Suprapubic skin (tissue), 4 donors: ENCODE data around the gene PPP1CA. TPM values are rescaled to one million over a fixed set of nuclear protein-coding genes. Genes with fewer than 3 reads are reported as not detected.
A peak's percentile ranks its signal among the peaks of the same experiment; 100 is the strongest.

Experiments
- DNase-seq, 2 donors: peaks; one replicate each; pipeline ENCODE4 v3.0.0-alpha.2; 2019; ENCODE audit warnings: low spot score in 2 of 2
- H3K27ac ChIP-seq: fragments of 200-600 bp; sonication (generic); one replicate; pipeline ENCODE4 v1.5.1; 2019
- H3K27me3 ChIP-seq: fragments of 200-600 bp; sonication (generic); one replicate; pipeline ENCODE4 v1.5.1; 2019
- H3K36me3 ChIP-seq: fragments of 200-600 bp; sonication (generic); one replicate; pipeline ENCODE4 v1.5.1; 2019
- H3K4me1 ChIP-seq: fragments of 200-600 bp; sonication (generic); one replicate; pipeline ENCODE4 v1.5.1; 2019
- H3K4me3 ChIP-seq: fragments of 200-600 bp; sonication (generic); one replicate; pipeline ENCODE4 v1.5.1; 2019; ENCODE audit warnings: mild to moderate bottlenecking
- H3K9me3 ChIP-seq: fragments of 200-600 bp; sonication (generic); one replicate; pipeline ENCODE4 v1.5.1; 2019
- CTCF ChIP-seq, 2 donors: fragments of 200-600 bp in 1 of 2; fragments of 450-650 bp in 1 of 2; sonication (generic) in 1 of 2; IDR thresholded peaks; one replicate each; pipeline ENCODE4 v1.5.1; 2016 to 2019; ENCODE audit warnings: antibody characterized with exemption in 2 of 2, mild to moderate bottlenecking in 1 of 2, moderate library complexity in 1 of 2
- EP300 ChIP-seq: sonication (generic); formaldehyde crosslinking; IDR thresholded peaks from one replicate; pipeline ENCODE4 v1.6.1; 2017; ENCODE audit warnings: antibody characterized with exemption
- POLR2A ChIP-seq, 2 donors: fragments of 450-650 bp; IDR thresholded peaks; one replicate each; pipeline ENCODE4 v1.6.1; 2017; ENCODE audit warnings: antibody characterized with exemption in 2 of 2, mild to moderate bottlenecking in 2 of 2, moderate library complexity in 2 of 2
- POLR2AphosphoS5 ChIP-seq, 3 donors: sonication (generic); formaldehyde crosslinking; IDR thresholded peaks; one replicate each; pipeline ENCODE4 v1.6.1; 2017; ENCODE audit warnings: antibody characterized with exemption in 3 of 3
- WGBS: methylation state at CpG from one replicate; pipeline ENCODE4 v1.1.5; 2018; 5-methylcytosine and 5-hydroxymethylcytosine counted together
- total RNA-seq, 4 donors: library from RNA; depleted of rRNA; stranded (reverse); fragments of >200 nt; gene quantifications; one replicate each; pipeline ENCODE4 v1.1.0, GENCODE V29; 2016

PPP1CA gene
- total RNA-seq, 4 donors from 2014 or later, result 75.6 to 158 (median 121) TPM

- Histone ChIP-seq H3K4me3 (no peak overlapping the region), H3K9me3 (no peaks in the 10 kb centered on the region), H3K27me3 (peaks cover 5% of the 10 kb centered on the region), H3K4me1 (peaks cover 70% of the 10 kb centered on the region), H3K27ac (peak overlapping the region; percentile 38), H3K36me3 (no peaks in the 10 kb centered on the region)
- no peak for DNase-seq
- WGBS, result 27% methylated on average over 20 of the region's 26 CpGs
- TF ChIP-seq EP300 (no peak), POLR2AphosphoS5 (IDR thresholded peaks at IDR 0.05) (no peak), POLR2A (IDR thresholded peaks at IDR 0.05) (no peak), CTCF (IDR thresholded peaks at IDR 0.05) (no peak)
These were observed 17.0 kb upstream of the PPP1CA start for GRCh38 chr11:67418476-67419281.

- Histone ChIP-seq H3K36me3 (no peaks in the 10 kb centered on the region), H3K4me3 (no peak overlapping the region), H3K27me3 (peaks cover 8% of the 10 kb centered on the region), H3K9me3 (no peaks in the 10 kb centered on the region), H3K27ac (no peak overlapping the region), H3K4me1 (peaks cover 67% of the 10 kb centered on the region)
- no peak for DNase-seq
- TF ChIP-seq CTCF (IDR thresholded peaks at IDR 0.05), result no peak
- no peak for TF ChIP-seq EP300
- no CpG with 5 or more reads among the region's 12 CpGs for WGBS
These were observed 15.8 kb upstream of the PPP1CA start for GRCh38 chr11:67417425-67417824.

GRCh38 chr11:67416416-67417335, 15.0 kb upstream of the PPP1CA start:
- Histone ChIP-seq H3K27me3 (peaks cover 16% of the 10 kb centered on the region), H3K4me1 (peaks cover 65% of the 10 kb centered on the region), H3K36me3 (no peaks in the 10 kb centered on the region), H3K27ac (no peak overlapping the region), H3K4me3 (no peak overlapping the region), H3K9me3 (no peaks in the 10 kb centered on the region)
- TF ChIP-seq POLR2A (IDR thresholded peaks at IDR 0.05) (no peak), EP300 (no peak), CTCF (IDR thresholded peaks at IDR 0.05) (no peak), POLR2AphosphoS5 (IDR thresholded peaks at IDR 0.05) (no peak)
- 31% methylated on average over 10 of the region's 21 CpGs for WGBS
- DNase-seq, result no peak

- H3K27ac ChIP-seq, result no peak within 1 kb of the TSS
- TF ChIP-seq POLR2A (IDR thresholded peaks at IDR 0.05) (no peak), POLR2AphosphoS5 (IDR thresholded peaks at IDR 0.05) (no peak), CTCF (IDR thresholded peaks at IDR 0.05) (no peak), EP300 (no peak)
- no peaks in the 10 kb centered on the region for H3K9me3 ChIP-seq
- H3K36me3 ChIP-seq, result no peaks in the 10 kb centered on the region
- peak within 1 kb of the TSS; percentile 42 for H3K4me3 ChIP-seq
- peaks cover 24% of the 10 kb centered on the region for H3K27me3 ChIP-seq
- H3K4me1 ChIP-seq, result peaks cover 59% of the 10 kb centered on the region
- no peak for DNase-seq
- WGBS, result 20% methylated on average over 4 of the region's 67 CpGs
These were observed 14.0 kb upstream of the PPP1CA start, which contains the start of gene CARNS1 for GRCh38 chr11:67415501-67416304. Gene CARNS1 (plus strand): TSS chr11:67415678. CDS start chr11:67416200, 522 bp downstream.
